Measurements from ENCODE around the gene ZFYVE26. TPM values are rescaled to one million over a fixed set of nuclear protein-coding genes. Genes with fewer than 3 reads are reported as not detected.
"Not testable (repeated sequence)": the region's sequence is repeated elsewhere in the genome, so short reads cannot be mapped to it uniquely, and the experiment has no call there.

The ZFYVE26 gene
- total RNA-seq, 1 experiment from 2014 or later, result 19.9 TPM

- H3K79me1 ChIP-seq (ENCODE audit: insufficient read depth, low read depth, low read length, poor library complexity, severe bottlenecking), result no peaks in the 10 kb centered on the region
- H3K4me1 ChIP-seq (ENCODE audit: insufficient read depth, low read length), result no peaks in the 10 kb centered on the region
- H3K9me3 ChIP-seq (ENCODE audit: control insufficient read depth, low read depth, low read length), result peaks cover 13% of the 10 kb centered on the region
- H2BK12ac ChIP-seq (ENCODE audit: insufficient read length, low read depth, low read length), result no peak overlapping the region
- DNase-seq, result no peak
- no peak overlapping the region for H4K91ac ChIP-seq (ENCODE audit: insufficient read length, low read depth, low read length)
- Mint-ChIP-seq H3K4me1 (peaks cover 0 to 2% of the 10 kb centered on the region in 2 experiments; a peak in 1 of 4 replicates), H3K4me3 (no peak overlapping the region), H3K27ac (no peak overlapping the region), H3K27me3 (ENCODE audit: low read depth) (peaks cover 2% of the 10 kb centered on the region), H3K9me3 (peaks cover 46 to 54% of the 10 kb centered on the region in 2 experiments), H3K36me3 (ENCODE audit: insufficient read depth in 1 of 3, low read depth in 3 of 3) (peaks cover 4 to 14% (median 5%) of the 10 kb centered on the region in 3 experiments; a peak in 6 of 7 replicates)
- no peak overlapping the region for H3T11ph ChIP-seq (ENCODE audit: low read length)
- no peak overlapping the region for H3K56ac ChIP-seq (ENCODE audit: insufficient read length, low read depth, low read length)
- H3K14ac ChIP-seq (ENCODE audit: insufficient read depth, low read length), result no peak overlapping the region
- H3K27ac ChIP-seq (ENCODE audit: insufficient read length, low read depth, low read length), result no peak overlapping the region
- H3K23me2 ChIP-seq (ENCODE audit: insufficient read length, low read depth, low read length, poor library complexity, severe bottlenecking), result no peaks in the 10 kb centered on the region
- no peak overlapping the region for H3K9ac ChIP-seq (ENCODE audit: extremely low read depth, insufficient read length, low read length)
- no peak overlapping the region for H2BK120ac ChIP-seq (ENCODE audit: low read depth, low read length, poor library complexity, severe bottlenecking)
- no peak overlapping the region for H2BK15ac ChIP-seq (ENCODE audit: low read depth, low read length)
- H4K20me1 ChIP-seq (ENCODE audit: control insufficient read depth, insufficient read depth, insufficient read length), result no peaks in the 10 kb centered on the region
- H2BK20ac ChIP-seq (ENCODE audit: low read depth, low read length, poor library complexity, severe bottlenecking), result no peak overlapping the region
- H3K18ac ChIP-seq (ENCODE audit: insufficient read length, low read depth, low read length), result no peak overlapping the region
- no peak for TF ChIP-seq CTCF (conservative IDR thresholded peaks at IDR 0.05)
- no peak overlapping the region for H2AK5ac ChIP-seq (ENCODE audit: insufficient read length, low read length)
- H3K27me3 ChIP-seq (ENCODE audit: insufficient read depth, low read length), result no peaks in the 10 kb centered on the region
- no peak overlapping the region for H3K23ac ChIP-seq (ENCODE audit: insufficient read length, low read depth, low read length)
- no peak overlapping the region for H2BK5ac ChIP-seq (ENCODE audit: insufficient read length, low read length)
- no CpG with 5 or more reads among the region's 2 CpGs for WGBS (ENCODE audit: extremely low coverage, insufficient read length, low lambda C conversion rate)
- H2AFZ ChIP-seq (ENCODE audit: low read length), result no peak overlapping the region
- H3K4me2 ChIP-seq (ENCODE audit: insufficient read depth, insufficient read length, low read length), result no peak overlapping the region
- no peak overlapping the region for H4K8ac ChIP-seq (replicated peaks; ENCODE audit: insufficient read length, low read depth, low read length)
- H3K4ac ChIP-seq (ENCODE audit: low read depth, low read length), result no peak overlapping the region
- H3K79me2 ChIP-seq (ENCODE audit: insufficient read depth, low read length), result no peaks in the 10 kb centered on the region
- no peak overlapping the region for H4K5ac ChIP-seq (ENCODE audit: insufficient read length, low read depth, low read length)
Measured at GRCh38 chr14:67710209-67710608, 106.2 kb downstream of the ZFYVE26 start.

- peaks cover 46 to 54% of the 10 kb centered on the region in 2 experiments for H3K9me3 Mint-ChIP-seq
Measured at GRCh38 chr14:67709796-67710195, 106.6 kb downstream of the ZFYVE26 start.

More at GRCh38 chr14:67709796-67710195, 106.6 kb downstream of the ZFYVE26 start:
- H2AK5ac ChIP-seq (ENCODE audit: insufficient read length, low read length); H3K27ac Mint-ChIP-seq; H4K20me1 ChIP-seq (ENCODE audit: control insufficient read depth, insufficient read depth, insufficient read length); H3K23ac ChIP-seq (ENCODE audit: insufficient read length, low read depth, low read length); H3K56ac ChIP-seq (ENCODE audit: insufficient read length, low read depth, low read length); H3K27ac ChIP-seq (ENCODE audit: insufficient read length, low read depth, low read length); H3K18ac ChIP-seq (ENCODE audit: insufficient read length, low read depth, low read length); H3K4me1 Mint-ChIP-seq; DNase-seq; H3K4me3 Mint-ChIP-seq; H4K91ac ChIP-seq (ENCODE audit: insufficient read length, low read depth, low read length); H4K8ac ChIP-seq (replicated peaks; ENCODE audit: insufficient read length, low read depth, low read length); H3K79me2 ChIP-seq (ENCODE audit: insufficient read depth, low read length); H3K9ac ChIP-seq (ENCODE audit: extremely low read depth, insufficient read length, low read length); H3K4me2 ChIP-seq (ENCODE audit: insufficient read depth, insufficient read length, low read length); H4K5ac ChIP-seq (ENCODE audit: insufficient read length, low read depth, low read length); H3T11ph ChIP-seq (ENCODE audit: low read length); H2BK20ac ChIP-seq (ENCODE audit: low read depth, low read length, poor library complexity, severe bottlenecking); H3K79me1 ChIP-seq (ENCODE audit: insufficient read depth, low read depth, low read length, poor library complexity, severe bottlenecking); H2BK120ac ChIP-seq (ENCODE audit: low read depth, low read length, poor library complexity, severe bottlenecking); H3K27me3 ChIP-seq (ENCODE audit: insufficient read depth, low read length); H3K27me3 Mint-ChIP-seq (ENCODE audit: low read depth); H3K4ac ChIP-seq (ENCODE audit: low read depth, low read length); H2BK5ac ChIP-seq (ENCODE audit: insufficient read length, low read length); H3K4me1 ChIP-seq (ENCODE audit: insufficient read depth, low read length); H2BK12ac ChIP-seq (ENCODE audit: insufficient read length, low read depth, low read length); H3K23me2 ChIP-seq (ENCODE audit: insufficient read length, low read depth, low read length, poor library complexity, severe bottlenecking); H2AFZ ChIP-seq (ENCODE audit: low read length); H3K14ac ChIP-seq (ENCODE audit: insufficient read depth, low read length); H2BK15ac ChIP-seq (ENCODE audit: low read depth, low read length): not testable (repeated sequence)
- peaks cover 13% of the 10 kb centered on the region for H3K9me3 ChIP-seq (ENCODE audit: control insufficient read depth, low read depth, low read length)
- WGBS (ENCODE audit: extremely low coverage, insufficient read length, low lambda C conversion rate), result no CpG with 5 or more reads among the region's 1 CpG
- peaks cover 4 to 14% (median 5%) of the 10 kb centered on the region in 3 experiments; a peak in 6 of 7 replicates for H3K36me3 Mint-ChIP-seq (ENCODE audit: insufficient read depth in 1 of 3, low read depth in 3 of 3)

Data from H9 (cell line).